Measurements from ENCODE around the gene BTNL2. TPM values are rescaled to one million over a fixed set of nuclear protein-coding genes. Genes with fewer than 3 reads are reported as not detected.

The BTNL2 gene
- total RNA-seq, 3 donors from 2014 or later (not counting 1 experiment from before 2014, with no cell fraction given): not detected

DNA sequence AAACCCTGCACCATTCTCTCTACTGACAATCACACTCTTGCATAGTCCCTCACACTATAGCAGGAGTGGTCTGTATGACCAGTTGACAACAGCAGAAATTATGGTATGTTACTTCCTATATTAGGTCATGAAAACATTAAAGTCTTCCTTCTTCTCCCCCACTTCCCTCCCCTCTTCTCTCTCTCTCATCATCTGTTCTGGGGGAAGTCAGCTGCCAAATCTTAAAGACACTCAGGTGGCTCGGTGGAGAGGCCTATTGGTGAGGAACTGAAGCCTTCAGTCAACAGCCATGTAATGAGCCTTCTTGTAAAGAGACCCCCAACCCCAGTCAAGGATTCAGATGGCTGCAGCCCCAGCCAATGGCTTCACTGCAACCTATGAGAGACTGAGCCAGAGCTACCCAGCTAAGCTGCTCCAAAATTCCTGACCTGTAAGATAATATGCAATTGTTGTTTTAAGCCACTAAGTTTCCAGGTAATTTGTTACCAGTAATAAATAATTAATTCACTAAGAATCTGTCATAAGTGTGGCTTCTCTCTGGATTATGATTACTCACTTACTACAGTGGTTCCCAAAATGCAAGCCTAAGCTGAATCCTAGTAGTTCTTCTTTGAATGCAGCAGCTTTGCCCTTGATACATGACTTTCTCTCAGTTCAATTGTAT, 24.1 kb downstream of the BTNL2 start:
- Histone ChIP-seq H3K4me3 (ENCODE audit: low read length) (no peak overlapping the region), H3K4me1 (ENCODE audit: control insufficient read depth, insufficient read depth, low read length) (no peaks in the 10 kb centered on the region), H3K9me3 (ENCODE audit: control insufficient read depth, insufficient read depth, low read length) (no peaks in the 10 kb centered on the region), H3K27me3 (ENCODE audit: control insufficient read depth, insufficient read depth, low read length) (peaks cover 2% of the 10 kb centered on the region), H3K36me3 (ENCODE audit: control insufficient read depth, insufficient read depth, low read length) (no peaks in the 10 kb centered on the region), H3K27ac (ENCODE audit: low read length) (no peak overlapping the region)
- intact Hi-C loops (cut with micrococcal nuclease): no loop called here
- TF ChIP-seq, protein P1, sequence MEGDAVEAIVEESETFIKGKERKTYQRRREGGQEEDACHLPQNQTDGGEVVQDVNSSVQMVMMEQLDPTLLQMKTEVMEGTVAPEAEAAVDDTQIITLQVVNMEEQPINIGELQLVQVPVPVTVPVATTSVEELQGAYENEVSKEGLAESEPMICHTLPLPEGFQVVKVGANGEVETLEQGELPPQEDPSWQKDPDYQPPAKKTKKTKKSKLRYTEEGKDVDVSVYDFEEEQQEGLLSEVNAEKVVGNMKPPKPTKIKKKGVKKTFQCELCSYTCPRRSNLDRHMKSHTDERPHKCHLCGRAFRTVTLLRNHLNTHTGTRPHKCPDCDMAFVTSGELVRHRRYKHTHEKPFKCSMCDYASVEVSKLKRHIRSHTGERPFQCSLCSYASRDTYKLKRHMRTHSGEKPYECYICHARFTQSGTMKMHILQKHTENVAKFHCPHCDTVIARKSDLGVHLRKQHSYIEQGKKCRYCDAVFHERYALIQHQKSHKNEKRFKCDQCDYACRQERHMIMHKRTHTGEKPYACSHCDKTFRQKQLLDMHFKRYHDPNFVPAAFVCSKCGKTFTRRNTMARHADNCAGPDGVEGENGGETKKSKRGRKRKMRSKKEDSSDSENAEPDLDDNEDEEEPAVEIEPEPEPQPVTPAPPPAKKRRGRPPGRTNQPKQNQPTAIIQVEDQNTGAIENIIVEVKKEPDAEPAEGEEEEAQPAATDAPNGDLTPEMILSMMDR (IDR thresholded peaks at IDR 0.05): no peak
- no peaks in the 10 kb centered on the region for H3K4me1 Mint-ChIP-seq
- no peak overlapping the region for H3K27ac Mint-ChIP-seq
- H3K27me3 Mint-ChIP-seq (ENCODE audit: low read depth in 2 of 2): peaks cover 14 to 30% of the 10 kb centered on the region in 2 donors
- no peaks in the 10 kb centered on the region for H3K9me3 Mint-ChIP-seq
- DNase-seq: no peak
- no peaks in the 10 kb centered on the region for H3K36me3 Mint-ChIP-seq
- 0% methylated on average over 1 of the region's 1 CpG for WGBS (ENCODE audit: insufficient coverage)
- no peak overlapping the region for H3K4me3 Mint-ChIP-seq
- no peak for ATAC-seq

DNA sequence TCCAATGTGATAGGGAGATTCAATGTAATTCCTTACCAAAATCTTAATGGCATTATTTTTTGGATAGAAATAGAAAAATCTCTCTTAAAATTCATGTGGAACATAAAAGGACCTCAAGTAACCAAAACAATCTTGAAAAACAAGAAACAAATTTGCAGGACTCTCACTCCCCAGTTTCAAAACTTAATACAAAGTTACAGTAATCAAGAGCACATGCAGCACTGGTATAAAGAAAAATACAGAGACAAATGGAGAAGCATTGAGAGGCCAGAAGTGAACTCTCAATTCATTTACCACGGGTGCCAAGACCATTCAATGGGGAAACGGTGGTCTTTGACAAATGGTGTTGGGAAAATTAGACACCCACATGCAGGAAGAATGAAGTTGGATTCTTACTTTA, 27.4 kb downstream of the BTNL2 start:
- TF ChIP-seq, protein P1 (IDR thresholded peaks at IDR 0.05): no peak
- no peaks in the 10 kb centered on the region for H3K36me3 ChIP-seq (ENCODE audit: control insufficient read depth, insufficient read depth, low read length)

DNA sequence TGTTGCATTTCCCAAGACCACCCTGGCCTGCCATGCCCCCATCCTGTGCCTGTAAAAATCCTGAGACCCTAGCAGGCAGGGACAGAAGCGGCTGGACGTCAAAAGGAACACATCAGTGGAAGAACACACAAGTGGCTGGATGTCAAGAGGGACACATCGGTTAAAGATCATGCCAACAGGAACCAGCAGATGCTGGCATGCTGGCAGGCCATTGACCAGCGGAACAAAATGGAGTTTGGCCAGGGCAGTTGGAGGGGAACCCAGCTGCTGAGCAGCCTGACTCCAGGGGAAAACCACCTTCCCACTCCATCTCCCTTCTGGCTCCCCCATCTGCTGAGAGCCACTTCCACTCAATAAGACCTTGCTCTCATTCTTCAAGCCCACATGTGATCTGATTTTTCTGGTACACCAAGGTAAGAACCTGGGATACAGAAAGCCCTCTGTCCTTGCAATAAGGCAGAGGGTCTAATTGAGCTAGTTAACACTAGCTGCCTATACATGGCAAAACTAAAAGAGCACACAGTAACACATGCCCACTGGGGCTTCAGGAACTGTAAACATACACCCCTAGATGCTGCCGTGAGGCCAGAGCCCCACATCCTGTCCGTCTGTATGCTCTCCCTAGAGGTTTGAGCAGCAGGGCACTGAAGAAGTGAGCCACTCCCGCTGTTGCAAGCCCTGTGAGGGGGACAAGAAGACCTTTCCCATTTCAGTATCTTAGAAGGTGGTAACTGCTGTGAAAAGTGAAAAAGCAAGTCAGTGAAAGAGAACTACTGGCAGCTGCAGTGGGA, 31.0 kb downstream of the BTNL2 start:
- no peaks in the 10 kb centered on the region for H3K36me3 Mint-ChIP-seq
- DNase-seq (no peak), ATAC-seq (no peak)
- H3K27ac Mint-ChIP-seq: no peak overlapping the region
- H3K4me3 ChIP-seq (ENCODE audit: low read length): no peak overlapping the region
- TF ChIP-seq, protein P1 (IDR thresholded peaks at IDR 0.05): no peak
- 73% methylated on average over 7 of the region's 7 CpGs for WGBS (ENCODE audit: insufficient coverage)
- H3K4me1 Mint-ChIP-seq: no peaks in the 10 kb centered on the region
- intact Hi-C loops (cut with micrococcal nuclease): no loop called here
- peaks cover 9% of the 10 kb centered on the region for H3K27me3 ChIP-seq (ENCODE audit: control insufficient read depth, insufficient read depth, low read length)
- no peaks in the 10 kb centered on the region for H3K9me3 ChIP-seq (ENCODE audit: control insufficient read depth, insufficient read depth, low read length)
- H3K4me1 ChIP-seq (ENCODE audit: control insufficient read depth, insufficient read depth, low read length): no peaks in the 10 kb centered on the region
- H3K27me3 Mint-ChIP-seq (ENCODE audit: low read depth in 2 of 2): peaks cover 15 to 34% of the 10 kb centered on the region in 2 donors
- no peaks in the 10 kb centered on the region for H3K36me3 ChIP-seq (ENCODE audit: control insufficient read depth, insufficient read depth, low read length)
- no peak overlapping the region for H3K27ac ChIP-seq (ENCODE audit: low read length)
- no peaks in the 10 kb centered on the region for H3K9me3 Mint-ChIP-seq
- no peak overlapping the region for H3K4me3 Mint-ChIP-seq

More for the DNA sequence above, 27.4 kb downstream of the BTNL2 start:
- WGBS (ENCODE audit: insufficient coverage): 77% methylated on average over 2 of the region's 2 CpGs
- Mint-ChIP-seq H3K27ac (no peak overlapping the region), H3K36me3 (no peaks in the 10 kb centered on the region), H3K4me3 (no peak overlapping the region), H3K9me3 (no peaks in the 10 kb centered on the region), H3K4me1 (no peaks in the 10 kb centered on the region), H3K27me3 (ENCODE audit: low read depth in 2 of 2) (peaks cover 10 to 28% of the 10 kb centered on the region in 2 donors)
- DNase-seq: no peak
- H3K9me3 ChIP-seq (ENCODE audit: control insufficient read depth, insufficient read depth, low read length): no peaks in the 10 kb centered on the region
- no peak for ATAC-seq
- no peaks in the 10 kb centered on the region for H3K4me1 ChIP-seq (ENCODE audit: control insufficient read depth, insufficient read depth, low read length)
- no peak overlapping the region for H3K4me3 ChIP-seq (ENCODE audit: low read length)
- intact Hi-C loops (cut with micrococcal nuclease): no loop called here
- H3K27me3 ChIP-seq (ENCODE audit: control insufficient read depth, insufficient read depth, low read length): peaks cover 5% of the 10 kb centered on the region
- no peak overlapping the region for H3K27ac ChIP-seq (ENCODE audit: low read length)

All from natural killer cell (primary cell).